Lower leg skin (tissue), 3 donors: ENCODE data around the gene HNRNPCL1.
"Not testable (repeated sequence)": the region's sequence is repeated elsewhere in the genome, so short reads cannot be mapped to it uniquely, and the experiment has no call there.

Experiments used
- CTCF ChIP-seq, 3 donors: fragments of 450-650 bp; IDR thresholded peaks; one replicate each; pipeline ENCODE4 v1.5.1; 2016; ENCODE audit warnings: antibody characterized with exemption in 3 of 3, mild to moderate bottlenecking in 3 of 3, moderate library complexity in 2 of 3
- POLR2A ChIP-seq, 2 donors: fragments of 450-650 bp; IDR thresholded peaks; one replicate each; pipeline ENCODE4 v1.6.1; 2016 to 2017; ENCODE audit warnings: antibody characterized with exemption in 2 of 2, mild to moderate bottlenecking in 1 of 2, moderate library complexity in 1 of 2

DNA sequence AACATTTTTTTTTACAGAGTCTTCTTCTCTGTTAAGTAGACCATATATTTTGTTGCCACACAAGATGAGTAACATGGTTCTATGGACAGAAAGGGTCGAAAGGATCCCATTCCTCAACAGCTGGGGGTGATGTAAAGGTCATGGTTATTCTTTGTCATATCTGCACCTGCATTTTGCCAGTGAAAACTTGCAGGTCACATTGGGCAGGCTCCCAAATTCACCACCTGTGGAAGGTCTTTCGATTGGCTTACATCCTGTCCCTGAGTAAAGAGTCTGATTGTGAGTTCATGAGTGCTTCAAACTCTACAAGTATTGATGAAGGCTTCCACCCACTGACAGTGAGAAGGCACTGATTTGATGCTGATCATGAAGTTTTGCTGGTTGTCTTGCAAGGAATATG is 15.3 kb downstream of the HNRNPCL1 start:
- TF ChIP-seq CTCF, POLR2A (IDR thresholded peaks at IDR 0.05): not testable (repeated sequence)
